HepG2 (cell line): ENCODE results near the gene TFB1M. TPM values are rescaled to one million over a fixed set of nuclear protein-coding genes. Genes with fewer than 3 reads are reported as not detected.

ENCODE experiments used
- BHLHE40 ChIP-seq: IDR thresholded peaks from 2 replicates; pipeline ENCODE4 v1.6.1; 2011; ENCODE audit warnings: low read length, improper control_type of control experiment
- FIP1L1 ChIP-seq: fragments of 200-400 bp; formaldehyde crosslinking; IDR thresholded peaks from 2 replicates; pipeline ENCODE4 v1.6.1; 2018; ENCODE audit warnings: low read depth, mild to moderate bottlenecking, low read length, moderate library complexity, borderline replicate concordance; ENCODE audit not compliant: insufficient read depth
- GABPB1 ChIP-seq: IDR thresholded peaks from 2 replicates; pipeline ENCODE4 v1.6.1; 2016; ENCODE audit warnings: mild to moderate bottlenecking, missing genetic modification reagents, moderate library complexity, missing compliant biosample characterization
- KLF15 ChIP-seq: sonication (generic); formaldehyde crosslinking; IDR thresholded peaks from 2 replicates; pipeline ENCODE4 v1.8.1; 2023; ENCODE audit warnings: borderline replicate concordance, mild to moderate bottlenecking, inconsistent platforms, missing genetic modification reagents, mixed read lengths
- LRRFIP1 ChIP-seq: sonication (generic); formaldehyde crosslinking; conservative IDR thresholded peaks from 2 replicates; pipeline ENCODE4 v1.4.0; 2020; ENCODE audit warnings: missing genetic modification reagents
- MAFK ChIP-seq, 2 experiments: IDR thresholded peaks in 1 of 2; conservative IDR thresholded peaks in 1 of 2; 2 replicates each; pipeline ENCODE4 v1.6.1; 2011; ENCODE audit warnings: improper control_type of control experiment in 2 of 2, low read length in 2 of 2
- SMARCC2 ChIP-seq: fragments of 450-650 bp; IDR thresholded peaks from 2 replicates; pipeline ENCODE4 v1.6.1; 2017; ENCODE audit warnings: antibody characterized with exemption, mild to moderate bottlenecking
- ZFP41 ChIP-seq: sonication (generic); formaldehyde crosslinking; IDR thresholded peaks from 2 replicates; pipeline ENCODE4 v1.4.0; 2020; ENCODE audit warnings: mild to moderate bottlenecking, missing genetic modification reagents, borderline replicate concordance
- ZNF225 ChIP-seq: sonication (generic); formaldehyde crosslinking; IDR thresholded peaks from 2 replicates; pipeline ENCODE4 v1.4.0; 2020; ENCODE audit warnings: mild to moderate bottlenecking, missing genetic modification reagents
- ZNF407 ChIP-seq: sonication (generic); formaldehyde crosslinking; IDR thresholded peaks from one replicate; pipeline ENCODE4 v1.5.1; 2020; ENCODE audit warnings: mild to moderate bottlenecking, missing genetic modification reagents; ENCODE audit errors: not compliant biosample characterization
- ZNF563 ChIP-seq: sonication (generic); formaldehyde crosslinking; IDR thresholded peaks from 2 replicates; pipeline ENCODE4 v1.8.0; 2022; ENCODE audit warnings: mild to moderate bottlenecking, moderate library complexity, missing genetic modification reagents
- ZNF574 ChIP-seq: sonication (generic); formaldehyde crosslinking; IDR thresholded peaks from 2 replicates; pipeline ENCODE4 v1.4.0; 2020; ENCODE audit warnings: missing genetic modification reagents
- ZNF616 ChIP-seq: sonication (generic); formaldehyde crosslinking; IDR thresholded peaks from 2 replicates; pipeline ENCODE4 v1.5.0; 2020; ENCODE audit warnings: low read depth, mild to moderate bottlenecking, missing genetic modification reagents
- ZSCAN25 ChIP-seq: sonication (generic); formaldehyde crosslinking; IDR thresholded peaks from 2 replicates; pipeline ENCODE4 v1.8.0; 2022; ENCODE audit warnings: mild to moderate bottlenecking, missing genetic modification reagents
- polyA plus RNA-seq, 8 experiments: library from polyadenylated mRNA; depleted of rRNA in 3 of 8; stranded (reverse) in 7 of 8; unstranded in 1 of 8; fragments of >200 nt; fragmentation: Illumina TruSeq in 4 of 8; extraction: Trizol in 4 of 8; gene quantifications; 2 replicates each; pipeline versions ENCODE4 v1.2.1 to v1.2.3, GENCODE V29; 2011 to 2016; ENCODE audit warnings: low read depth in 4 of 8, missing spikeins in 1 of 8, mixed read lengths in 1 of 8; ENCODE audit not compliant: insufficient read depth in 1 of 8
- total RNA-seq, 5 experiments: library from RNA; depleted of rRNA; stranded (reverse); fragments of >200 nt; fragmentation: Illumina TruSeq; extraction: Trizol; gene quantifications; 2 replicates each; pipeline ENCODE4 v1.2.3, GENCODE V29; 2016; ENCODE audit warnings: low read depth in 1 of 5

Gene TFB1M
- total and polyA plus RNA-seq, 2 of the 13 experiments (the other 11 are each of a cell fraction or from before 2014, with no cell fraction given): 91.4 to 122 TPM

- no peak for TF ChIP-seq SMARCC2
- peak; percentile 73 for TF ChIP-seq ZNF616 (CRISPR knock-in tag)
- TF ChIP-seq ZFP41 (CRISPR knock-in tag): no peak
- TF ChIP-seq ZNF563 (CRISPR knock-in tag): peak; percentile 95
- TF ChIP-seq GABPB1 (CRISPR knock-in tag): peak; percentile 96
- TF ChIP-seq BHLHE40: no peak
- TF ChIP-seq ZNF574: peak; percentile 76
- TF ChIP-seq FIP1L1: 0 out of 2 replicates have a peak, but pooled peaks have one; percentile 63
- no peak for TF ChIP-seq ZNF407 (CRISPR knock-in tag)
- peak; percentile 56; the same call in 1 of the 2 replicates for TF ChIP-seq ZNF225
- TF ChIP-seq KLF15 (CRISPR knock-in tag): no peak
- no peak for TF ChIP-seq MAFK (conservative IDR thresholded peaks at IDR 0.05 in 1 of 2, IDR thresholded peaks at IDR 0.05 in 1 of 2; ENCODE audit: low read length in 2 of 2)
- TF ChIP-seq ZSCAN25 (CRISPR knock-in tag): peak; percentile 90; the same call in 1 of the 2 replicates
- TF ChIP-seq LRRFIP1: no peak
These were observed at the start of gene TFB1M (continued) for GRCh38 chr6:155314092-155314772.
